CMK (cell line): ENCODE results near the gene TRABD2B.

Source experiments
- DNase-seq: peaks from one replicate; pipeline ENCODE4 v3.0.0-alpha.2; 2010; ENCODE audit warnings: low read depth

TRABD2B gene

GRCh38 chr1:47725000-47725473 is 272.1 kb downstream of the TRABD2B start:
- DNase-seq, result no peak

GRCh38 chr1:47724432-47724999 is 272.7 kb downstream of the TRABD2B start:
- no peak for DNase-seq

GRCh38 chr1:47722909-47723580 is 274.1 kb downstream of the TRABD2B start:
- no peak for DNase-seq

GRCh38 chr1:47722101-47722500 is 275.1 kb downstream of the TRABD2B start:
- DNase-seq, result no peak

- no peak for DNase-seq
These were observed 277.1 kb downstream of the TRABD2B start for GRCh38 chr1:47720111-47720510.

- no peak for DNase-seq
These were observed 279.8 kb downstream of the TRABD2B start for GRCh38 chr1:47717341-47717740.

GRCh38 chr1:47713975-47714767 is 283.0 kb downstream of the TRABD2B start:
- no peak for DNase-seq

GRCh38 chr1:47713333-47713953 is 283.7 kb downstream of the TRABD2B start:
- DNase-seq, result no peak

- no peak for DNase-seq
These were observed 284.4 kb downstream of the TRABD2B start for GRCh38 chr1:47712596-47713299.

GRCh38 chr1:47711848-47712492 is 285.2 kb downstream of the TRABD2B start:
- DNase-seq, result no peak

- no peak for DNase-seq
These were observed 285.9 kb downstream of the TRABD2B start for GRCh38 chr1:47711184-47711847.
